NCI-H2227 (cell line): Measurements from ENCODE around the gene CDK13.
A peak's percentile ranks its signal among the peaks of the same experiment; 100 is the strongest.
"Not testable (repeated sequence)": the region's sequence is repeated elsewhere in the genome, so short reads cannot be mapped to it uniquely, and the experiment has no call there.

Experiments used
- DNase-seq: peaks from one replicate; lab custom pipeline; 2025; ENCODE audit not compliant: unreplicated experiment; lab: John Stamatoyannopoulos, UW

Gene CDK13

DNA sequence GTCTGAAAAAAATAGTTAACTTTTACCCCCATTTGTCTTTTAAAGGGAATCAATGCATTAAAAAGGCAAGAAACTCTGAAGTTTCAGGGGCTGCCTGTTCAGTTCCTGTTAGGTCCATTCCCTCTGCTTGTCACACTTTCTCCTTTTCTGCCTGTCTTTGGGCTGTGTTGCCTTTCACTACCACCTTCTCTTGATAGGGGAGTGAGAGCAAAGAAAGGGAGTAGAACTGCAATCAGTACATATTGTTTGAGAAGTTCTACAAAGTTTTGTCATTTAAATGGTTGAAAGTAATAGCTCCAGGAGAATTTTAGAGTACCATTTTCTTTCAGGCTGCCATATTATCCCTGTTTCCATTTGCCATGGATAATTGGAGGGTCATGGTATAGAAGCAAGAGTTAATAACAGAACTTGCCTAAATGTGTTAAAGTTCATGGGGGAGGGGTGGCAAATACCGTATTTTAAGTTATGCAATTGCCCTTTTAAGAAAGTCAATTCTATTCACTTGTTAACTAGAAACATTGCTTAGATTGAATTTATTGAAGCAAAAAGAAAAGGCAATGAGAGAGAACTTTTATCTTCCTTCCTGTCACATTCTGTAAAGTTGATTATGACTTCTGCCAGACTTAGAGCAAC is 145.8 kb downstream of the CDK13 start:
- no peak for DNase-seq

DNA sequence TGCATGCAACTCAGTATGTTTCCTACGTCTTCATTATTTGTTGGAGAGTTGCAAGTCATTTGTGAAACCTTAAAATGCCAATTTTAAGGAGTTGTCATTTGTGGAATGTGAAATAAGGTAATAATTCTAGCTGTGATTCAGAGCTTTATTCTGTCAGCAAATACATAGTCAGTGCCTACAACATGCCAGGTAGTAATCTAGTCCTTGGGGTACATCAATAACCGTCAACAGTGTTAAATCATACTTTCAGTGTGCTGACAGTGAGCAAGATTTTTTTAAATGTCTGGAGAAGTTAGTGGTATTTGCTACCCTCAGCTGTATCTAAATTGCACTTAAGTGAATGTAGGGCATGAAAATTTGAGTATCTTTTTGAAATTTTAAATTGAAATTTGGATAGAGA is 147.7 kb downstream of the CDK13 start:
- DNase-seq, result no peak

DNA sequence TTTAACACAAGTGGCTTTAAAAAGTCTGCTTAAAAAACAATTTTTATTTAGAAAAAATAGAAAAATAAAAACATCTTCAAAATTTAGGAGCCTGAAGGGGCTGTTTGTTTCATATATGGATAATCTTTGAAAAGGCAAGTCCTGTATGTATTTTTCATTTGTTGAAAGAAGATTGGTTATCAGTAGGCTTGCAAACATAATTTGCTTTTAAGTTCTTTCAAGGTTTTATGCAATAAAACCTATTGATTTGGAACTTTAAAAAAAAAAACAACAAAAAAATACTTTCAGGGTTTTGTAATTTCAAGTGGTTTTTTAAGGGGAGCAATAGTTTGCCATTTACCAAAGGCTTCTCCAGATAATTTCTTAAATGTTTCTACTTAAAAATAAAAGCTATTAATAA is 148.8 kb downstream of the CDK13 start:
- DNase-seq, result no peak

DNA sequence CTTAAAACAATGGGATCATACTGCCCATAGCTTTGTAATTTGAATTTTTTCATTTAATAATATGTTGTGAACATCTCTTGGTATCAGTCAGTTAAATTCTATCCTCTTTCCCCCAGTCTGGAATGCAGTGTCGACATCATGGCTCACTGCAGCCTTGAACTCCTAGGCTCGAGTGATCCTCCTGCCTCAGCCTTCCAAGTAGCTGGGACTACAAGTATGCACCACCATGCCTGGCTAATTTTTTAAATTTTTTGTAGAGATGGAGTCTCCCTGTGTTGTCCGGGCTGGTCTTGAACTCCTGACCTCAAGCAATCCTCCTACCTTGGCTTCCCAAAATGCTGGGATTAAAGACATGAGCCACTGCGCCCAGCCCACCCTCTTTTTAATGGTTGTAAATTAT is 149.8 kb downstream of the CDK13 start:
- DNase-seq, result no peak

DNA sequence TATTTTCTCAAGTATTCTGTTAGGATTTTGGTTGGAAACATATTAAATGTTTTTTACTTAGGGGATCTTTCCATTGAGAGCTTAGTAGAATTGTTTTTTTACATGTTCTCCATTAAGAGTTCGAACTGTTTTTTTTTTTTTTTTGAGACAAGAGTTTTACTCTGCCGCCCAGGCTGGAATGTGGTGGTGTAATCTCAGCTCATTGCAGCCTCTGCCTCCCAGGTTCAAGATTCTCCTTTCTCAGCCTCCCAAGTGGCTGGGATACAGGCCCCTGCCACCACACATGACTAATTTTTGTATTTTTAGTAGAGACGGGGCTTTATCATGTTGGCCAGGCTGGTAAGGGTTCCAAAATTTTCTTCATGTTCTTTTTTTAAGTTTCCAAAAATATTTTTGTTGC is 151.1 kb downstream of the CDK13 start:
- DNase-seq, result no peak

DNA sequence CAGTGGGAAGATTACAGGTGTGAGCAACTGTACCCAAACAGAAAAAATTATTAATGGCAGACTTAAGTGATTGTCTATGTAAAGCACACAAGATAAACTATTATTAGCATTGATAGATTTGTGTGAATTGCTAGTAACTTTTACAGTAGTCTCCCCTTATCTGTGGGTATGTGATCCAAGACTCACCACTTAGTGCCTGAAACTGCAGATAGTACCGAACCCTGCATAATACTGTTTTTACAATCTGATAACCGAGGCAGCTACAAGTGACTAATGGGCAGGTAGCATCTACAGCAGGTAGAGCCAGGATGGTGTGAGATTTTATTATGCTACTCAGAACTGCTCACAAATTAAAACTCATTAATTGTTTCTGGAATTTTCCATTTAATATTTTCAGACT is 152.8 kb downstream of the CDK13 start:
- no peak for DNase-seq

DNA sequence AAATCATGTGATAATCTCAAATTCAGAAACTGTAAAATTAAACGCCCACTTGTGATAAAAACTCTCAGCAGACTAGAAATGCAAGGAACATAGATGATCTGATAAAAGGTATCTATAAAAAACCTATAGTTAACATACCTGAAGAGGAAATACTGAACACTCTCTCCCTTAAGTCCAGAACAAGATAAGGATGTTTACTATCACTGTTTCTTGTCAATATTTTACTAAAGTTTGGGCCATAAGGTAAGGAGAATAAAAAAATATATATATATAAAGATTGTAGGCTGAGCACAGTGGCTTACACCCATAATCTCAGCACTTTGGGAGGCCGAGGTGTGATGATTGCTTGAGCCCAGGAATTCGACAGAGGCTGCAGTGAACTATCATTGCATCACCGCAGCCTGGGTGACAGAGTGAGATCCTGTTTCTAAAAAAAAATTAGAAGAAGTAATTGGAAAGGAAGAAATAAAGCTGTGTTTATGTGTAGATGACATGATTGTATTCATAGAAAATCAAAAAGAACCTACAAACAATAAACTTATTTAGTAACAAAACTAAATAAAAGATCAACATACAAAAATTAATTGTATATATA is 155.9 kb downstream of the CDK13 start:
- no peak for DNase-seq

DNA sequence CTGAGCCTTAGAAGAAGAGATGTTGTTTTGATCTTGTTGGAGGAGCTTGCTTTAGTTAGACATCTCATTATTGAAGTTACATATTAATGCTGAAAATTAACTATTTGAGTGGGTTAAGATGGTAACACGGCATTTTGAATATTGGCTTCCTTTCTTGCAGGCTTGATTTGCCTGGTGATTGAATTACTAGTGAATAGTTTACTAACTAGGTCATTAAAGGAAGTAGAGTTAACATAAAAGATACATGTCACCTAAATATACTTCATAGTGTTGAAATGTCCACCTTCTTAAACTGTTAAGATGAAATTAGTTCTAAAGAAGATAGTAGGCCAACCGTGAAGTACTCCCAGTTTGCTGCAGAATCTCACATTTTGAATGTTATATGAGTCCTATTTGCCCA is 165.9 kb downstream of the CDK13 start:
- DNase-seq, result no peak

DNA sequence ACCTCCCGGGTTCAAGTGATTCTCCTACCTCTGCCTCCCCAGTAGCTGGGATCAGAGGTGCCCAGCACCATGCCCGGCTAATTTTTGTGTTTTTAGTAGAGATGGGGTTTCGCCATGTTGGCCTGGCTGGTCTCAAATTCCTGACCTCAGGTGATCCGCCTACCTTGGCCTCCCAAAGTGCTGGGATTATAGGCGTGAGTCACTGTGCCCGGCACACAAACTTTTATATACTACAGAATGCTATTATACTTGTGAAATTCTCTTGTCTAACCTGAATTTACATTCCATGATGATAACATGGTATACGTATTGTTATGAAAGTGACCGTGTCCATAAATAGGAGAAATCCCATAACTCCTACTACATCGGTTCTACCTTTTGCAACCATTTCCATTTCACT is 167.1 kb downstream of the CDK13 start:
- not testable (repeated sequence) for DNase-seq

DNA sequence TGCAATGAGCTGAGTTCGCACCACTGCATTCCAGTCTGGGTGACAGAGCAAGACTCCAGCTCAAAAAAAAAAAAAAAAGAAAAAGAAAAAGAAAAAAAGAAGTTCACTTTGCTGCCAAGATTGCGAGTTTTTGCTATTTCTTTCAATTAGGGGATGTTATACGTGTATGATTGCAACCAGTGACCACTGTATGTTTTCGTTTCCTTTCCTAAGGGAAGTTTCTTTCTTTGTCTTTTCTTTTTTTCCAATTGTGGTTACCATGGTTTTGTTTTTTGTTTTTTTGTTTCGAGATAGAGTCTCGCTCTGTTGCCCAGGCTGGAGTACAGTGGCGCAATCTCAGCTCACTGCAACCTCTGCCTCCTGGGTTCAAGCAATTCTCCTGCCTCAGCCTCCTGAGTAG is 168.1 kb downstream of the CDK13 start:
- not testable (repeated sequence) for DNase-seq

DNA sequence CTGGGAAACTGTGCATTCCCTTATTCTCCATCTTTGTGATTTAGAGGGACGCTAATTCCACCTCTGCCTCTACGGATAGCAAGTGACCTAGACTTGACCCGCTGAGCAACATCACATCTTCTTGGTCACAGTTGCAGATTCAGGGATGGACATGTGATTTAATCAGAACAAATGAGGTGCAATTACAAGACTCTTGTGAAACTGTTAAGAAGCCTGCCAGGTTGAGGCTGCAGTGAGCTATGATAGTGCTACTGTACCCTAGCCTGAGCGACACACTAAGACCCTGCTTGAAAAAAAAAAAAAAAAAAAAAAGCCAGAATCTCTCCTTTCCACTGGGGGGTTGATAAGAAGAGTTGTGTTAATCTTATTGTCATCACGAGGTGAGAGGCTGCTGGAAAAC is 170.0 kb downstream of the CDK13 start:
- DNase-seq, result no peak

DNA sequence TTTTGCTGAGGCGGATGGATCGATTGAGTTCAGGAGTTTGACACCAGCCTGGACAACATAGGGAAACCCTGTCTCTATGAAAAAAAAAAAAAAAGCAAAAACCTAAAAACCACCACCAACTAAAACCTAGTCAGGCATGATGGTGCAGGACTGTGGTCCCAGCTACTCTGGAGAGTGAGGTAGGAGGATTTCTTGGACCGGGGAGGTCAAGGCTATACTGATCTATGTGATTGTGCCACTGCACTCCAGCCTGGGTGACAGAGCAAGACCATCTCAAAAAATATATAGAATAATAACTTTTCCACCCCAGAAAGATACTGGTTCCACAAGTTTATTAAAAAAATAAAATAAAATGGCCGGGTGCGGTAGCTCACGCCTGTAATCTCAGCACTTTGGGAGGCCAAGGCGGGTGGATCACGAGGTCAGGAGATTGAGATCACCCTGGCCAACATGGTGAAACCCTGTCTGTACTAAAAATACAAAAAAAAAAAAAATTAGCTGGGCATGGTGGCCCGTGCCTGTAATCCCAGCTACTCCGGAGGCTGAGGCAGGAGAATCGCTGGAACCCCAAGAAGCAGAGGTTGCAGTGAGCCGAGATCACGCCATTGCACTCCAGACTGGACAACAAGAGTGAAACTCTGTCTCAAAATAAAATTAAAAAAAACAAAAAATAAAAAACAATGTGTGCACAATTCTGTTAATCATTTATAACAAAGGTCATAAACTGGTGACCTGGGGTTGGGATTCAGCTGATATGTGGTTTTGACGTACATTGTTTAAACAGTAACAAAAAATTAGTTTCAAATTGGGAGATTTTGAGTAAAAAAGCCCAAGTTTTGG is 172.3 kb downstream of the CDK13 start:
- not testable (repeated sequence) for DNase-seq

DNA sequence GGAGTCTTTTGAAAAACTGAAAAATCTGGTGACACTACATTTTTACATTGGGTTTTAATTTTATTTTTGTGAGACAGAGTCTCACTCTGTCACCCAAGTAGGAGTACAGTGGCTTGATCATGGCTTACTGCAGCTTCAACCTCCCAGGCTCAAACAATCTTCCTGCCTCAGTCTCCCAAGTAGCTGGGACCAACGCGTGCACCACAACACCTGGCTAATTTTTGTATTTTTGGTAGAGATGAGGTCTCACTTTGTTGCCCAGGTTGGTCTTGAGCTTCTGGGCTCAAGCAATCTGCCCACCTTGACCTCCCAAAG is 172.8 kb downstream of the CDK13 start:
- no peak for DNase-seq

DNA sequence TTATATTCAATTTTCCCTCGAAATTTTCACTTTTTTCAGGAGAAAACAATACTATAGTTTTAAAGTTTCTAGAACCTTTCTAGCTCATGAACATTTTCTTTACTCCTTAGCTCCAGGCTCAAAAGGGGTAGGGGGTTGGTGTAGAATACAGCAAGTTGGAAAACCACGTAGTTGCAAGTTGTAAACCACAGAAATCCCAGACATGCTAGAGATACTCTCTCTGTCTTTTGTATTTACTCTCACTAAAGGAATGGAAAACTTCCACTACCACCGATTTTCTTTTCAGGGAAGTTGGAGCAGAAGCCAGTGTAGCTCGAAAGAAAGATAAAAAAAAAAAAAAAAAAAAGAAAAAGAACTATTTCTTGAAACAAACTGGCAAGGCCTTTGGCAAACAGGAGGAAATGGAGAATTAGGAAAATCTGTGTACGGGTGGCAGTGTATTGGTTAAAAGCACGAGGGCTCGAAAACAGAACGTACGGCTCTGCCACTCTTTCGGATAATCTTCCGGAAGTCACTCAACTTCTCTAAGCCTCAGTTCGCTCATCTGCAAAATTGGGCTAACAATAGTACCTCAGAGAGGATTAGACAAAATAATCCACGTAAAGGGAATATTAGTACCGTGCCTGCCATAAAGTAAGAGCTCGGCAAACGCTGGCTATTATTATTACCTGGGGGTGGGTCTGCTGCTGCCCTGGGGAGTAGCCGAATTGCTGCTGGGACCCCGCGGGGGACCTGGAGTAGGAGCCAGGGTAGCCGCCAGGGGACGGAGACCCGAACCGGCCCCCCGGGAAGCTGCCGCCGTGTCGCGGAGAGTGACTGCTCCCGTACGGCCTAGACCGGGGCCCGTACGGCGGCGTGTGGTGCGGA is 183.7 kb downstream of the CDK13 start:
- DNase-seq, result no peak

DNA sequence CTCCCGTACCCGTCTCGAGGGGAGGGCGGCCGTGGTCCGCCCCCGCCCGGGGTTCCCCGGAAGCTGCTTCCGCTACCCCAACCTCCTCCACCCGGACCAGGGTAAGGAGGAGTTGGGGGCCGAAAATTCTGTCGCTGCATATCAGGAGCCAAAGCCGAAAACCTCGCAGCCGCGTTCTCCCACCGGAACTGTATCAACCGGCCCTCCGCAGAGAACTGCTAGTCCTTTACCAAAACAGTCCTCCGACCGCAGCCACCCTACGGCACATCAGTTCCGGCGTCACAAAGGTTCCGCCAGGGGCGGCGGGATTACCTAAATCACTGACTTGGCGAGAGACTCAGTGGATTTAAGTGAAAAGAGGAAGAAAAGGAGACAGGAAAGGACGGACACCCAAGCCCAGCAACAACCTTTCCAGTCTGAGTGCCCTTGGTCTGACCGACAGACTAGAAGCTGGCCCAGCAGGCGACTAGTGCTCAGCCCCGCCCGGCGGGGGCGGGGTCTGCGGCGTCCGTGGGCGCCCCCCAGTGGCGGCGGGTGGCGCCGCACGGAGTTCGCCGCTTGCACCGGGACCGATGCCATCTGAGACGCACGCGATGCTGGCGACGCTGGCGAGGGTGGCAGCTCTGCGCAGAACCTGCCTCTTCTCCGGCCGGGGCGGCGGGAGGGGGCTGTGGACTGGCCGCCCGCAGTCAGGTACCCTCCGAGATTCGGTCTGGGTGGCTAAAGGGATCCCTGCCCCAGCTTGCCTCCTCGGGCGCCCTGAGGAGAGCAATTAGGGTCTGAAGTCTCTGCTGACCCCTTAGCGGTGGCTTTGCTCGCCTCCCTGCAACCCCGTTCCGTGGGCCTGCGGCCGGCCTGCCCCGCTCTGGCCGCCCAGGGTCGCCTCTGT is 184.6 kb downstream of the CDK13 start, which contains the start of the genes MPLKIP and SUGCT:
TSS of gene MPLKIP (minus strand) at position 195 of the 889 bp plus-strand sequence. CDS start at position 140, 55 bp downstream.
TSS of gene SUGCT (plus strand) at position 578 of the 889 bp plus-strand sequence.
- DNase-seq, result peak; percentile 89

DNA sequence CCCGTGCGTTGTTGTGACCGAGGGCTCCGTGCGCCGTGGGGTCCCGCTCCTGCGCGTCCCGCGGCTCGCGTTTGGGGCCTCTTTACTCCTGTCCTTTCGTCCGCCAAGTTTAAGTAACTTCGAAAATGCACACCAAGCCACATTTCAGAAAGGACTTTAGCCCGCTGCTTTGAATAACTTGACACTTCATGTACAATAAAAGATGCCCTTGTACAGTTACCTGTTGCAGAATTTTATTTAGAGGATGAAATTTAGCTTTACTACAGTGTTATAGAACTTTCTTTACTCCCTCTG is 185.2 kb downstream of the CDK13 start:
- no peak for DNase-seq

DNA sequence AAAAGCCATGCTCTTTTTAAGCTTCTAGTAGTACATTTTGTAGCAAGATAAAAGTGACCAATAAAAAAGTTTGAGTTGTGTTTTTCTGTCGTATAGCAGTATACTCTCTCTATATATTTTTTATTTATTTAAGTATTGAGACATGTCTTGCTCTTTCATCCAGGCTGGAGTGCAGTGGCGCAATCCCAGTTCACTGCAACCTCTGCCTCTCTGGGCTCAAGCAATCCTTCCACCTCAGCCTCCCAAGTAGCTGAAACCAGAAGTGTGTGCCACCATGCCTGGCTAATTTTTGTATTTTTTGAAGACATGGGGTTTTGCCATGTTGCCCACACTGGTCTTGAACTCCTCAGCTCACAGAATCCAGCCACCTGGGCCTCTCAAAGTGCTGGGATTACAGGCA is 187.5 kb downstream of the CDK13 start:
- no peak for DNase-seq

DNA sequence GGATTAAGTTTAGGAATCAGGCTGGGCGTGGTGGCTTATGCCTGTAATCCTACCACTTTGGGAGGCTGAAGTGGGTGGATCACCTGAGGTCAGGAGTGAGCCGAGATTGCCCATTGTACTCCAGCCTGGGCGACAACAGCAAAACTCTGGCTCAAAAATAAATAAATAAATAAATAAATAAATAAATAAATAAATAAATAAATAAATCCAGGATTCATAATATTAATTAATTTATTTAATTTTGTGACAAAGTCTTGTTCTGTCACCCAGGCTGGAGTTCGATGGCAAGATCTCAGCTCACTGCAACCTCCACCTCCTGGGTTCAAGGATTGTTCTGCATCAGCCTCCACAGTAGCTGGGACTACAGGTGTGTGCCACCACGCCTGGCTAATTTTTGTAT is 188.9 kb downstream of the CDK13 start:
- DNase-seq, result no peak

DNA sequence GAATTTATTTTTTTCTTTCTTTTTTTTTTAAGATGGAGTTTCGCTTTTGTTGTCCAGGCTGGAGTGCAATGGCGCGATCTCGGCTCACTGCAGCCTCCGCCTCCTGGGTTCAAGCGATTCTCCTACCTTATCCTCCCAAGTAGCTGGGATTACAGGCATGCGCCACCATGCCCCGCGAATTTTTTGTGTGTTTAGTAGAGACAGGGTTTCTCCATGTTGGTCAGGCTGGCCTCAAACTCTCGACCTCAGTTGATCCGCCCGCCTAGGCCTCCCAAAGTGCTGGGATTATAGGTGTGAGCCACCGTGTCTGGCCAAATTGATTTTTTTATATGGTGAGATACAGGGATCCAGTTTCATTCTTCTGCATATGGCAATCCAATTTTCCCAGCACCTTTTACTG is 189.8 kb downstream of the CDK13 start:
- not testable (repeated sequence) for DNase-seq

DNA sequence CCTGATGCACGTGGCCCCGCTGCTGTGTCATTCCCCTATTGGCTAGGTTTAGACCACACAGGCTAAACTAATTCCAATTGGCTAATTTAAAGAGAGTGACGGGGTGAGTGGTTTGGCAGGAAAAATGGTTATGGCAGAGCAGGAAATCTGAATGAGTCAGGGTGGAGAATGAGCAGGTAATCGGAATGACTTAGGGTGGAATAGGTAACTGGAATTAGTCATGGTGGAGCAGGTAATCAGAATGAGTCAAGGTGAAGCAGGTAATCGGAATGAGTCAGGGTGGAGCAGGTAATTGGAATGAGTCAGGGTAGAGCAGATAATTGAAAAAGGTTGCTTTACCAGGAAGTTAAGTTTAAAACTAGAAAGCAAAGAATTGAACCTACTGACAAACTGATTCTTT is 191.9 kb downstream of the CDK13 start:
- not testable (repeated sequence) for DNase-seq
